22Rv1 (cell line): ENCODE measurements around the gene IL17RC.

Source experiments
- H3K27ac ChIP-seq: fragments of 450-650 bp; 2 replicates; pipeline ENCODE4 v1.5.1; 2017
- CTCF ChIP-seq: fragments of 450-650 bp; IDR thresholded peaks from 2 replicates; pipeline ENCODE4 v1.5.1; 2017; ENCODE audit warnings: mild to moderate bottlenecking
- ZFX ChIP-seq: fragments of 450-650 bp; IDR thresholded peaks from 2 replicates; pipeline ENCODE4 v1.6.1; 2017; ENCODE audit warnings: antibody characterized with exemption, borderline replicate concordance

IL17RC gene

GRCh38 chr3:9944271-9944670 lies 27.4 kb downstream of the IL17RC start:
- H3K27ac ChIP-seq: peak overlapping the region; percentile 84; the same call in 1 of the 2 replicates
- TF ChIP-seq CTCF: no peak

- TF ChIP-seq ZFX (no peak), CTCF (no peak)
- peak overlapping the region; percentile 84 for H3K27ac ChIP-seq
Observed at GRCh38 chr3:9945358-9945757, 28.5 kb downstream of the IL17RC start.

GRCh38 chr3:9946112-9947024 lies 29.5 kb downstream of the IL17RC start:
- peak overlapping the region; percentile 84 for H3K27ac ChIP-seq
- TF ChIP-seq CTCF: peak; percentile 91
- no peak for TF ChIP-seq ZFX

GRCh38 chr3:9947025-9947995 lies 30.4 kb downstream of the IL17RC start:
- TF ChIP-seq CTCF (no peak), ZFX (no peak)
- peak overlapping the region; percentile 84 for H3K27ac ChIP-seq

GRCh38 chr3:9948586-9948985 lies 31.7 kb downstream of the IL17RC start:
- no peak for TF ChIP-seq ZFX
- TF ChIP-seq CTCF: no peak
- H3K27ac ChIP-seq: no peak overlapping the region

- TF ChIP-seq ZFX (no peak), CTCF (no peak)
- H3K27ac ChIP-seq: no peak overlapping the region
Observed at GRCh38 chr3:9949115-9949514, 32.2 kb downstream of the IL17RC start.

- TF ChIP-seq CTCF: no peak
- no peak for TF ChIP-seq ZFX
- 0 out of 2 replicates have a peak overlapping the region, but pooled peaks have one; percentile 47 for H3K27ac ChIP-seq
Observed at GRCh38 chr3:9949626-9950025, 32.7 kb downstream of the IL17RC start.
